Measurements from ENCODE around the gene PLSCR2. TPM values are rescaled to one million over a fixed set of nuclear protein-coding genes. Genes with fewer than 3 reads are reported as not detected.
A peak's percentile ranks its signal among the peaks of the same experiment; 100 is the strongest.
"Not testable (repeated sequence)": the region's sequence is repeated elsewhere in the genome, so short reads cannot be mapped to it uniquely, and the experiment has no call there.

PLSCR2 gene, protein sequence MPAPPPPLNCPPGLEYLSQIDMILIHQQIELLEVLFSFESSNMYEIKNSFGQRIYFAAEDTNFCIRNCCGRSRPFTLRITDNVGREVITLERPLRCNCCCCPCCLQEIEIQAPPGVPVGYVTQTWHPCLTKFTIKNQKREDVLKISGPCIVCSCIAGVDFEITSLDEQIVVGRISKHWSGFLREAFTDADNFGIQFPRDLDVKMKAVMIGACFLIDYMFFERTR
- polyA plus RNA-seq (ENCODE audit: insufficient read length in 4 of 4): 1 to 10 TPM in 3 of 4 donors, under 1 TPM in 1; 0.25 to 1.5 (median 1.1) TPM

DNA sequence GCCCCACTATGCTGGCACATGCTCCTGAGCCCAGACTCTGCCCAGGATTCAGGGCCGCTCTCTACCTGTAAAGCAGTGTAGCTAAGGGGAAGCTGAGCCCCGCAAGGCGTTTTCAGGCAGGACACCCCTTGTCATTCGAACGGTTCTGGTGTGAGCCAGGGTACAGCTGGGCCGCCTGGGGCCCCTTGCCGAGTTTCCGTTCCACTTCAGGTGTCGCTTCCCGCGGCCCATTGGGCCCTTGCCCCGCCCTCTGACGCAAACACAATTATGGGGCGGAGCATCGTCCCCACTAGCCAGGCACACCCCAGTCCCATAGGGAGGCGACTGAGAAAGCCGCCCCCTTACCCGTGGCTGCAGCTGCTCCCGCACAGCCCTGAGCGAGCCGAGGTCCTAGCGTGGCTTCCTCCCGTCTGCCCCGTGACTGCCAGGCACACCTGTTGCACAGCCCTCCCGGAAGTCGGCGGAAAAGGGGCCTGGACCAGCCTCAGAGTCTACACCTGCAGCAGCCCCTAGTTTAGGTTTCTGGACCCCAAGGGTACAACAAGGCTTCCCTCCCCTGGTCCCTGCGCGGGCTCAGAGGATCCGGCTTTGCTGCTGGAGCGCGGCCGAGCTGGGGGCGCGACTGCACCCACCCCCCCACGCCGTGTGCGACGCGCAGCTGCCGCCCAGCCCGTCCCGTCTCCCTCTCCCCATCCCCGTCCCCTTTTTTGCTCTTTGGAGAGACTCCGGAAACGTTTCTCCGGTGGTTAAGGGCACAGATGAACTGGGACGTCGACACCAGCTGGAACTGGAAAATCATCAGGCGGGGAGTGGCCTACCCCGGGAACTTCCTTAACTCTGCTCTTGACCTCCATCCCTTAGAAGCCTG, at the start of gene PLSCR2:
Gene PLSCR2 (minus strand): TSS at position 412 of the 868 bp plus-strand sequence. CDS start 9,657 bp downstream, outside the sequence.
- peak; percentile 47 to 57 (median 50) for DNase-seq (ENCODE audit: low read depth in 4 of 4, low spot score in 3 of 4)

- no peak for DNase-seq (ENCODE audit: low read depth in 4 of 4, low spot score in 3 of 4)
Observed at GRCh38 chr3:146517684-146518435, 48.5 kb upstream of the PLSCR2 start.

GRCh38 chr3:146513386-146514051, 44.2 kb upstream of the PLSCR2 start:
- no peak for DNase-seq (ENCODE audit: low read depth in 4 of 4, low spot score in 3 of 4)

GRCh38 chr3:146511402-146512134, 42.2 kb upstream of the PLSCR2 start:
- DNase-seq (ENCODE audit: low read depth in 4 of 4, low spot score in 3 of 4): peak in 2 of 4 donors; percentile 29 to 56

GRCh38 chr3:146507331-146508120, 38.2 kb upstream of the PLSCR2 start:
- DNase-seq (ENCODE audit: low read depth in 4 of 4, low spot score in 3 of 4): no peak

DNA sequence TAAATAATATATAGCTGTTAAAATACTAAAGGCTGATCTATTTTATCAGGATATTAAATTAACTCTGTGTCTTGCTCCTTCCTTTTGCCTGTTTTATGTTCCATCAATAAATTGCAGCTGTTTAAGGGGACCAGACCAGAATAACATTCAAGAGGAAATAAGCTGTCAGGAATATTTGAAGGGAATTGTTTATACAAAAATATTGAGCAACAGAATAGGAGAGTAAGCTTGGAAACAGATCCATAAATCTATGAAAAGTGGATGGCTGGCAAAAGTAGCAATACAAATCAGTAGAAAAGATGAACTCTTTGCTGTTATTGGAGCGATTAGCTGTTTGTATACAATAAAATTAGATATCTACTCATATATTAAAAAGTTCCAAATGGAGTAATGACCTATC, 36.2 kb upstream of the PLSCR2 start:
- DNase-seq (ENCODE audit: low read depth in 4 of 4, low spot score in 3 of 4): no peak

- no peak for DNase-seq (ENCODE audit: low read depth in 4 of 4, low spot score in 3 of 4)
Observed at GRCh38 chr3:146504498-146505197, 35.3 kb upstream of the PLSCR2 start.

- DNase-seq (ENCODE audit: low read depth in 4 of 4, low spot score in 3 of 4): no peak
Observed at GRCh38 chr3:146503461-146504202, 34.3 kb upstream of the PLSCR2 start.

GRCh38 chr3:146502887-146503460, 33.6 kb upstream of the PLSCR2 start:
- no peak for DNase-seq (ENCODE audit: low read depth in 4 of 4, low spot score in 3 of 4)

- DNase-seq (ENCODE audit: low read depth in 4 of 4, low spot score in 3 of 4): no peak
Observed at GRCh38 chr3:146501752-146502151, 32.4 kb upstream of the PLSCR2 start.

GRCh38 chr3:146499701-146500100, 30.3 kb upstream of the PLSCR2 start:
- no peak for DNase-seq (ENCODE audit: low read depth in 4 of 4, low spot score in 3 of 4)

- no peak for DNase-seq (ENCODE audit: low read depth in 4 of 4, low spot score in 3 of 4)
Observed at GRCh38 chr3:146498002-146498736, 28.8 kb upstream of the PLSCR2 start.

DNA sequence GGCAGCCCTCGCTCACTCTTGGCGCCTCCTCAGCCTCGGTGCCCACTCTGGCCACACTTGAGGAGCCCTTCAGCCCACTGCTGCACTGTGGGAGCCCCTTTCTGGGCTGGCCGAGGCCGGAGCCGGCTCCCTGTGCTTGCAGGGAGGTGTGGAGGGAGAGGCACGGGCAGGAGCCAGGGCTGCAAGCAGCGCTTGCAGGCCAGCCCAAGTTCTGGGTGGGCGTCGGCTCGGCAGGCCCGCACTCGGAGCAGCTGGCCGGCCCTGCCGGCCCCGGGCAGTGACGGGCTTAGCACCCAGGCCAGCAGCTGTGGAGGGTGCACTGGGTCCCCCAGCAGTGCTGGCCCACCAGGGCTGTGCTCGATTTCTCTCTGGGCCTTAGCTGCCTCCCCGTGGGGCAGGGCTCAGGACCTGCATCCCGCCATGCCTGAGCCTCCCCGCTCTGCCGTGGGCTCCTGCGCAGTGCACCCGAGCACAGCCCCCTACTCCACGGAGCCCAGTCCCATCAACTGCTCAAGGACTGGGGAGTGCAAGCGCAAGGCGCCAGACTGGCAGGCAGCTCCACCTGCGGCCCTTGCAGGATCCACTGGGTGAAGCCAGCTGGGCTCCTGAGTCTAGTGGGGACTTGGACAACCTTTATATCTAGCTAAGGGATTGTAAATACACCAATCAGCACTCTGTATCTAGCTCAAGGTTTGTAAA, 27.9 kb upstream of the PLSCR2 start:
- DNase-seq (ENCODE audit: low read depth in 4 of 4, low spot score in 3 of 4): not testable (repeated sequence)

DNA sequence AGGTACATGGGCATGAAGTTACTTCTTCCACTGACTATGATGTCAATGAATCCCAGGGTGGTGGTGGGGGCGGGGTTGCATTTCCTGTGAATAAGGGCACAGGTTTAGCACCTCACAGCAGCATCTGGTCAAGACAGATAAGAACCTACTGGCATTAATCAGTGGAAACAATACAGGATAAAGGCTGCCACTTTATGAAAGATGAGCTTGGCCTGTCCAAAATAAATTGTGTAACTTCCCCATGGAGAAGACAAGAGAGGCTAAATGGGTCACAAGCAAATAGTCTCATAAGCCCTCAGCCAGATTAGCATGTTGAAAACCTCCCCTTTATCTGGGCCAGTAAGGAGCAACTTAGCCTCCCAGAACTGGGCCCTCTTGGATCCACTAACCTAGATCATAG, 27.4 kb upstream of the PLSCR2 start:
- no peak for DNase-seq (ENCODE audit: low read depth in 4 of 4, low spot score in 3 of 4)

DNA sequence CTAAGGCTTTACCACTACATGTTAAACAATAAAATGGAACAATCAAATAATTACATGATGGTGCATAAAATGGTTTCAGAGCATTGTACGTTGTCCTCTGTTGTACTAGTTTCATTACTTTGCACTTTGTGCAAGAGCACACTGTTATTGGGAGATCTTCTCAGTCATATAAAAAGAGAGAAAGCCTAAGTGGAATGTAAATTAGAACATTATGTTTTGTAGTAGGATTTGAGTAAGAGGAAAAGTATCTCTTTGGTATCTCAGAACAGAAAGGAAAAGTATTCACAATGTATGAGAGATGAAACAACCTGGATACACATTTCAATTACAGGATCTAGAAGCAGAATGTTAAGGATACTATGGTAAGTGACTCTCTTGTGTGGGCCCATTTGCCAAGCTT, 26.9 kb upstream of the PLSCR2 start:
- DNase-seq (ENCODE audit: low read depth in 4 of 4, low spot score in 3 of 4): no peak

GRCh38 chr3:146493761-146494160, 24.4 kb upstream of the PLSCR2 start:
- no peak for DNase-seq (ENCODE audit: low read depth in 4 of 4, low spot score in 3 of 4)
